ENCODE data around the gene HSD17B1. TPM values are rescaled to one million over a fixed set of nuclear protein-coding genes. Genes with fewer than 3 reads are reported as not detected.

The HSD17B1 gene
- total and polyA plus RNA-seq, 2 of the 13 experiments (the other 11 are each of a cell fraction or from before 2014, with no cell fraction given): 0.54 to 0.93 TPM

GRCh38 chr17:42566883-42567573 is 14.3 kb downstream of the HSD17B1 start, which contains the start of gene MLX (continued):
- TF ChIP-seq U2AF2 (IDR thresholded peaks at IDR 0.05; ENCODE audit: low read depth, low read length): no peak
- no peak for TF ChIP-seq SMC3 (IDR thresholded peaks at IDR 0.05; ENCODE audit: low read length)
- TF ChIP-seq, protein P1, sequence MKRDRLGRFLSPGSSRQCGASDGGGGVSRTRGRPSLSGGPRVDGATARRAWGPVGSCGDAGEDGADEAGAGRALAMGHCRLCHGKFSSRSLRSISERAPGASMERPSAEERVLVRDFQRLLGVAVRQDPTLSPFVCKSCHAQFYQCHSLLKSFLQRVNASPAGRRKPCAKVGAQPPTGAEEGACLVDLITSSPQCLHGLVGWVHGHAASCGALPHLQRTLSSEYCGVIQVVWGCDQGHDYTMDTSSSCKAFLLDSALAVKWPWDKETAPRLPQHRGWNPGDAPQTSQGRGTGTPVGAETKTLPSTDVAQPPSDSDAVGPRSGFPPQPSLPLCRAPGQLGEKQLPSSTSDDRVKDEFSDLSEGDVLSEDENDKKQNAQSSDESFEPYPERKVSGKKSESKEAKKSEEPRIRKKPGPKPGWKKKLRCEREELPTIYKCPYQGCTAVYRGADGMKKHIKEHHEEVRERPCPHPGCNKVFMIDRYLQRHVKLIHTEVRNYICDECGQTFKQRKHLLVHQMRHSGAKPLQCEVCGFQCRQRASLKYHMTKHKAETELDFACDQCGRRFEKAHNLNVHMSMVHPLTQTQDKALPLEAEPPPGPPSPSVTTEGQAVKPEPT (CRISPR knock-in tag; IDR thresholded peaks at IDR 0.05; ENCODE audit: low read depth): peak; percentile 72; the same call in 1 of the 2 replicates
- TF ChIP-seq SMARCE1 (IDR thresholded peaks at IDR 0.05; ENCODE audit: borderline replicate concordance): no peak
- no peak; the same call in 1 of the 2 replicates for TF ChIP-seq NFE2 (CRISPR knock-in tag; IDR thresholded peaks at IDR 0.05)
- TF ChIP-seq, protein P2, sequence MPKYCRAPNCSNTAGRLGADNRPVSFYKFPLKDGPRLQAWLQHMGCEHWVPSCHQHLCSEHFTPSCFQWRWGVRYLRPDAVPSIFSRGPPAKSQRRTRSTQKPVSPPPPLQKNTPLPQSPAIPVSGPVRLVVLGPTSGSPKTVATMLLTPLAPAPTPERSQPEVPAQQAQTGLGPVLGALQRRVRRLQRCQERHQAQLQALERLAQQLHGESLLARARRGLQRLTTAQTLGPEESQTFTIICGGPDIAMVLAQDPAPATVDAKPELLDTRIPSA (CRISPR knock-in tag; IDR thresholded peaks at IDR 0.05; ENCODE audit: borderline replicate concordance): peak; percentile 45; the same call in 1 of the 2 replicates
- TF ChIP-seq, protein P3, sequence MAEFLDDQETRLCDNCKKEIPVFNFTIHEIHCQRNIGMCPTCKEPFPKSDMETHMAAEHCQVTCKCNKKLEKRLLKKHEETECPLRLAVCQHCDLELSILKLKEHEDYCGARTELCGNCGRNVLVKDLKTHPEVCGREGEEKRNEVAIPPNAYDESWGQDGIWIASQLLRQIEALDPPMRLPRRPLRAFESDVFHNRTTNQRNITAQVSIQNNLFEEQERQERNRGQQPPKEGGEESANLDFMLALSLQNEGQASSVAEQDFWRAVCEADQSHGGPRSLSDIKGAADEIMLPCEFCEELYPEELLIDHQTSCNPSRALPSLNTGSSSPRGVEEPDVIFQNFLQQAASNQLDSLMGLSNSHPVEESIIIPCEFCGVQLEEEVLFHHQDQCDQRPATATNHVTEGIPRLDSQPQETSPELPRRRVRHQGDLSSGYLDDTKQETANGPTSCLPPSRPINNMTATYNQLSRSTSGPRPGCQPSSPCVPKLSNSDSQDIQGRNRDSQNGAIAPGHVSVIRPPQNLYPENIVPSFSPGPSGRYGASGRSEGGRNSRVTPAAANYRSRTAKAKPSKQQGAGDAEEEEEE (CRISPR knock-in tag; IDR thresholded peaks at IDR 0.05; ENCODE audit: borderline replicate concordance): no peak
- TF ChIP-seq, protein P4, sequence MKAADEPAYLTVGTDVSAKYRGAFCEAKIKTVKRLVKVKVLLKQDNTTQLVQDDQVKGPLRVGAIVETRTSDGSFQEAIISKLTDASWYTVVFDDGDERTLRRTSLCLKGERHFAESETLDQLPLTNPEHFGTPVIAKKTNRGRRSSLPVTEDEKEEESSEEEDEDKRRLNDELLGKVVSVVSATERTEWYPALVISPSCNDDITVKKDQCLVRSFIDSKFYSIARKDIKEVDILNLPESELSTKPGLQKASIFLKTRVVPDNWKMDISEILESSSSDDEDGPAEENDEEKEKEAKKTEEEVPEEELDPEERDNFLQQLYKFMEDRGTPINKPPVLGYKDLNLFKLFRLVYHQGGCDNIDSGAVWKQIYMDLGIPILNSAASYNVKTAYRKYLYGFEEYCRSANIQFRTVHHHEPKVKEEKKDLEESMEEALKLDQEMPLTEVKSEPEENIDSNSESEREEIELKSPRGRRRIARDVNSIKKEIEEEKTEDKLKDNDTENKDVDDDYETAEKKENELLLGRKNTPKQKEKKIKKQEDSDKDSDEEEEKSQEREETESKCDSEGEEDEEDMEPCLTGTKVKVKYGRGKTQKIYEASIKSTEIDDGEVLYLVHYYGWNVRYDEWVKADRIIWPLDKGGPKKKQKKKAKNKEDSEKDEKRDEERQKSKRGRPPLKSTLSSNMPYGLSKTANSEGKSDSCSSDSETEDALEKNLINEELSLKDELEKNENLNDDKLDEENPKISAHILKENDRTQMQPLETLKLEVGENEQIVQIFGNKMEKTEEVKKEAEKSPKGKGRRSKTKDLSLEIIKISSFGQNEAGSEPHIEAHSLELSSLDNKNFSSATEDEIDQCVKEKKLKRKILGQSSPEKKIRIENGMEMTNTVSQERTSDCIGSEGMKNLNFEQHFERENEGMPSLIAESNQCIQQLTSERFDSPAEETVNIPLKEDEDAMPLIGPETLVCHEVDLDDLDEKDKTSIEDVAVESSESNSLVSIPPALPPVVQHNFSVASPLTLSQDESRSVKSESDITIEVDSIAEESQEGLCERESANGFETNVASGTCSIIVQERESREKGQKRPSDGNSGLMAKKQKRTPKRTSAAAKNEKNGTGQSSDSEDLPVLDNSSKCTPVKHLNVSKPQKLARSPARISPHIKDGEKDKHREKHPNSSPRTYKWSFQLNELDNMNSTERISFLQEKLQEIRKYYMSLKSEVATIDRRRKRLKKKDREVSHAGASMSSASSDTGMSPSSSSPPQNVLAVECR (CRISPR knock-in tag; IDR thresholded peaks at IDR 0.05; ENCODE audit: borderline replicate concordance): peak; percentile 98
- no peak; the same call in 1 of the 2 replicates for TF ChIP-seq HNRNPUL1 (IDR thresholded peaks at IDR 0.05; ENCODE audit: low read depth, low read length)
- no peak for TF ChIP-seq MLLT10 (CRISPR knock-in tag; IDR thresholded peaks at IDR 0.05)
- peak; percentile 93 for TF ChIP-seq KAT7 (CRISPR knock-in tag; IDR thresholded peaks at IDR 0.05; ENCODE audit: borderline replicate concordance)
- TF ChIP-seq, protein P5, sequence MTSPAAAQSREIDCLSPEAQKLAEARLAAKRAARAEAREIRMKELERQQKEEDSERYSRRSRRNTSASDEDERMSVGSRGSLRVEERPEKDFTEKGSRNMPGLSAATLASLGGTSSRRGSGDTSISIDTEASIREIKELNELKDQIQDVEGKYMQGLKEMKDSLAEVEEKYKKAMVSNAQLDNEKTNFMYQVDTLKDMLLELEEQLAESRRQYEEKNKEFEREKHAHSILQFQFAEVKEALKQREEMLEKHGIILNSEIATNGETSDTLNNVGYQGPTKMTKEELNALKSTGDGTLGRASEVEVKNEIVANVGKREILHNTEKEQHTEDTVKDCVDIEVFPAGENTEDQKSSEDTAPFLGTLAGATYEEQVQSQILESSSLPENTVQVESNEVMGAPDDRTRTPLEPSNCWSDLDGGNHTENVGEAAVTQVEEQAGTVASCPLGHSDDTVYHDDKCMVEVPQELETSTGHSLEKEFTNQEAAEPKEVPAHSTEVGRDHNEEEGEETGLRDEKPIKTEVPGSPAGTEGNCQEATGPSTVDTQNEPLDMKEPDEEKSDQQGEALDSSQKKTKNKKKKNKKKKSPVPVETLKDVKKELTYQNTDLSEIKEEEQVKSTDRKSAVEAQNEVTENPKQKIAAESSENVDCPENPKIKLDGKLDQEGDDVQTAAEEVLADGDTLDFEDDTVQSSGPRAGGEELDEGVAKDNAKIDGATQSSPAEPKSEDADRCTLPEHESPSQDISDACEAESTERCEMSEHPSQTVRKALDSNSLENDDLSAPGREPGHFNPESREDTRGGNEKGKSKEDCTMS (CRISPR knock-in tag; conservative IDR thresholded peaks at IDR 0.05): no peak
- TF ChIP-seq JUND (CRISPR knock-in tag; IDR thresholded peaks at IDR 0.05): no peak
- TF ChIP-seq NFKB2 (CRISPR knock-in tag; IDR thresholded peaks at IDR 0.05; ENCODE audit: borderline replicate concordance): peak; percentile 38; the same call in 1 of the 2 replicates
- TF ChIP-seq CHD2 (IDR thresholded peaks at IDR 0.05; ENCODE audit: low read depth, low read length): peak; percentile 11; the same call in 1 of the 2 replicates
- peak; percentile 82; the same call in 1 of the 2 replicates for TF ChIP-seq NAIF1 (CRISPR knock-in tag; IDR thresholded peaks at IDR 0.05; ENCODE audit: borderline replicate concordance)
- no peak for TF ChIP-seq CCAR2 (optimal IDR thresholded peaks at IDR 0.05; ENCODE audit: low read depth, low read length)
- peak; percentile 68 for TF ChIP-seq ZNF558 (CRISPR knock-in tag; IDR thresholded peaks at IDR 0.05; ENCODE audit: borderline replicate concordance)
